Measurements from ENCODE around the gene CTSZ.

Gene CTSZ

GRCh38 chr20:59019217-59019616 lies 12.2 kb upstream of the CTSZ start, which contains the start of gene TUBB1:
TSS of gene TUBB1 (plus strand) at chr20:59019429. CDS start at chr20:59019523, 94 bp downstream.
- Histone ChIP-seq H3K36me3 (replicated peaks) (peaks cover 15% of the 10 kb centered on the region), H3K27me3 (replicated peaks) (no peaks in the 10 kb centered on the region), H3K4me3 (ENCODE audit: low read depth, low read length) (no peak within 1 kb of the TSS), H3K27ac (no peak within 1 kb of the TSS)
- no peak for DNase-seq
- in situ Hi-C loops (cut with HindIII; ENCODE audit: low pct_ligation_motif_present, low sequenced_read_pairs) = no loop called here
- no peak for TF ChIP-seq CTCF (IDR thresholded peaks at IDR 0.05; ENCODE audit: low read depth, low read length, missing control alignments)

GRCh38 chr20:59018817-59019216 lies 11.8 kb upstream of the CTSZ start:
- TF ChIP-seq CTCF (IDR thresholded peaks at IDR 0.05; ENCODE audit: low read depth, low read length, missing control alignments) = no peak
- in situ Hi-C loops (cut with HindIII; ENCODE audit: low pct_ligation_motif_present, low sequenced_read_pairs) = no loop called here
- H3K4me3 ChIP-seq (ENCODE audit: low read depth, low read length) = no peak overlapping the region
- DNase-seq = no peak
- H3K36me3 ChIP-seq (replicated peaks) = peaks cover 11% of the 10 kb centered on the region
- H3K27me3 ChIP-seq (replicated peaks) = no peaks in the 10 kb centered on the region
- H3K27ac ChIP-seq = no peak overlapping the region

GRCh38 chr20:59017493-59018231 lies 10.6 kb upstream of the CTSZ start:
- DNase-seq = no peak
- no peak for TF ChIP-seq CTCF (IDR thresholded peaks at IDR 0.05; ENCODE audit: low read depth, low read length, missing control alignments)
- peaks cover under 1% of the 10 kb centered on the region for H3K36me3 ChIP-seq (replicated peaks)
- H3K27me3 ChIP-seq (replicated peaks) = no peaks in the 10 kb centered on the region
- in situ Hi-C loops (cut with HindIII; ENCODE audit: low pct_ligation_motif_present, low sequenced_read_pairs) = no loop called here
- H3K4me3 ChIP-seq (ENCODE audit: low read depth, low read length) = no peak overlapping the region
- no peak overlapping the region for H3K27ac ChIP-seq

GRCh38 chr20:59016795-59017492 lies 9.9 kb upstream of the CTSZ start:
- TF ChIP-seq CTCF (IDR thresholded peaks at IDR 0.05; ENCODE audit: low read depth, low read length, missing control alignments) = no peak
- H3K27ac ChIP-seq = no peak overlapping the region
- H3K36me3 ChIP-seq (replicated peaks) = no peaks in the 10 kb centered on the region
- H3K27me3 ChIP-seq (replicated peaks) = no peaks in the 10 kb centered on the region
- no peak for DNase-seq
- H3K4me3 ChIP-seq (ENCODE audit: low read depth, low read length) = no peak overlapping the region
- in situ Hi-C loops (cut with HindIII; ENCODE audit: low pct_ligation_motif_present, low sequenced_read_pairs) = no loop called here

- Histone ChIP-seq H3K27ac (no peak overlapping the region), H3K27me3 (replicated peaks) (no peaks in the 10 kb centered on the region), H3K4me3 (ENCODE audit: low read depth, low read length) (no peak overlapping the region), H3K36me3 (replicated peaks) (no peaks in the 10 kb centered on the region)
- in situ Hi-C loops (cut with HindIII; ENCODE audit: low pct_ligation_motif_present, low sequenced_read_pairs) = no loop called here
- DNase-seq = no peak
- TF ChIP-seq CTCF (IDR thresholded peaks at IDR 0.05; ENCODE audit: low read depth, low read length, missing control alignments) = no peak
Measured at GRCh38 chr20:59015812-59016711, 9.0 kb upstream of the CTSZ start.

Data from brain microvascular endothelial cell (primary cell).